Left ventricle myocardium inferior (tissue), 1 donor: Measurements from ENCODE around the gene FBXL12. TPM values are rescaled to one million over a fixed set of nuclear protein-coding genes. Genes with fewer than 3 reads are reported as not detected.
"Not testable (repeated sequence)": the region's sequence is repeated elsewhere in the genome, so short reads cannot be mapped to it uniquely, and the experiment has no call there.

ENCODE experiments used
- DNase-seq: peaks from one replicate; pipeline ENCODE4 v3.0.0-alpha.2; 2020
- H3K27ac ChIP-seq: fragments of 200-600 bp; replicated peaks from 2 replicates; pipeline ENCODE4 v1.8.0; 2021
- H3K27me3 ChIP-seq: fragments of 200-600 bp; 2 replicates; pipeline ENCODE4 v1.8.0; 2021; ENCODE audit warnings: low read depth
- H3K36me3 ChIP-seq: fragments of 200-600 bp; 2 replicates; pipeline ENCODE4 v1.8.0; 2021
- H3K4me1 ChIP-seq: fragments of 200-600 bp; 2 replicates; pipeline ENCODE4 v1.8.0; 2021
- H3K4me3 ChIP-seq: fragments of 200-600 bp; 2 replicates; pipeline ENCODE4 v1.8.0; 2021; ENCODE audit warnings: mild to moderate bottlenecking, moderate library complexity
- H3K9me3 ChIP-seq: fragments of 200-600 bp; replicated peaks from 2 replicates; pipeline ENCODE4 v1.8.0; 2021
- intact Hi-C: fragments of 100-400 bp; cut with micrococcal nuclease; formaldehyde crosslinking; loops from one replicate; pipeline ENCODE4 v1.11.0; 2022
- total RNA-seq: library from RNA; stranded (reverse); fragmentation: NEBNext Ultra II Directional; extraction: Animal tissue kit (Norgen Biotek cat#: 25700); gene quantifications from one replicate; pipeline ENCODE4 v1.2.1, GENCODE V29; 2021
- TF ChIP-seq, protein P1 (sequence below): fragments of 200-600 bp; IDR thresholded peaks from 2 replicates; pipeline ENCODE4 v1.8.0; 2021; ENCODE audit warnings: antibody characterized with exemption, mild to moderate bottlenecking, borderline replicate concordance
- donor health status: DM: no; HTN: yes; CAD: no; lungs with severe emphysema.

The FBXL12 gene
- total RNA-seq, 1 donor from 2014 or later, result 10.0 TPM

DNA sequence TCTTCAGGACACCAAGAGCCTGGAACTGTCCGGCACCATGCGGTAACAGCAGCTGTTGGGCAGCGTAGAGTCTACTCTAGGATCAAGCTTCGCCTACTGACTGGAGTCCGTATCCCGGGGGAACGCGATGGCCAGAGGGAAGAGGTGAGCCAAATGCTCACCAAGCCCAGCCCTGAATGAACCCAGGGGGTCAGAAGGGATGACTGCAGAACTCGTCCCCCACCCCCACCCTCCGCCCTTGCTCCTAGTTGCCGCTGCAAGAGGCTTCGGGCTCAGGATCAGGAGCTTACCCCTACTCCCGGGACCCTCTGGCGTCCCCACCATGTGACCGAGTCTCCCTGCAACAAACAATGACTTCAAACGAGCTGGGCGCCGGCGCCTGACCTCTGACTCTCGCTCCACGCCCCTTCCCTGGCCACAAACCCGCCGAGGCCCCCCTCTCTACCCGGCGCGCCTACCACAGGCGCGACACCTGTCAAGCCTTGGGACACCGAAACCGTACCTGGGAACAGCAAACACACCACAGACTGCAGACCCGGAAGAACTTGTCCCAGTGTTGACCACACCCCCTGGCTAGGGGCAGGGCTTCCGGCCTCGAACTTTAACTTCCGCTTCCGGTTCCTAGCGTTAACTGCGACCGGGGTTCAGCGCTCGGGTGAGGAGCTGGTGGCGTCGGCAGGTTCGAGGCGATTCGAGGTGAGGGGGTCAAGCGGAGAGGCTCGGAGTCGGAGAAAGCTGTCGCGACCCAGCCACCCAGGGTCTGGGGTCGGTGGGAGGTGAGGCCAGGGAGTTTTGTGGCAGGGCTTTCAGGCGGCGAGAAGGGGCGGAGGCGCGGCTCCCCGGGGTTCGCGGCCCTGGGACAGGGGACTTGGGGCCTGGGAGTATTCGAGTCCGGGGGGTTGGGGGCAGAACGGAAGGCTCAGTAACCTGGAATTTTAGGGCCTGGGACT lies 8.7 kb upstream of the FBXL12 start, which contains the start of gene UBL5:
TSS of gene UBL5 (plus strand) at position 630 of the 950 bp plus-strand sequence. CDS start 420 bp downstream, outside the sequence.
- intact Hi-C loops, result no loop called here
- no peaks in the 10 kb centered on the region for H3K27me3 ChIP-seq
- H3K9me3 ChIP-seq, result no peaks in the 10 kb centered on the region
- peak within 1 kb of the TSS; percentile 99 for H3K4me3 ChIP-seq
- peaks cover 15% of the 10 kb centered on the region for H3K36me3 ChIP-seq
- TF ChIP-seq, protein P1, sequence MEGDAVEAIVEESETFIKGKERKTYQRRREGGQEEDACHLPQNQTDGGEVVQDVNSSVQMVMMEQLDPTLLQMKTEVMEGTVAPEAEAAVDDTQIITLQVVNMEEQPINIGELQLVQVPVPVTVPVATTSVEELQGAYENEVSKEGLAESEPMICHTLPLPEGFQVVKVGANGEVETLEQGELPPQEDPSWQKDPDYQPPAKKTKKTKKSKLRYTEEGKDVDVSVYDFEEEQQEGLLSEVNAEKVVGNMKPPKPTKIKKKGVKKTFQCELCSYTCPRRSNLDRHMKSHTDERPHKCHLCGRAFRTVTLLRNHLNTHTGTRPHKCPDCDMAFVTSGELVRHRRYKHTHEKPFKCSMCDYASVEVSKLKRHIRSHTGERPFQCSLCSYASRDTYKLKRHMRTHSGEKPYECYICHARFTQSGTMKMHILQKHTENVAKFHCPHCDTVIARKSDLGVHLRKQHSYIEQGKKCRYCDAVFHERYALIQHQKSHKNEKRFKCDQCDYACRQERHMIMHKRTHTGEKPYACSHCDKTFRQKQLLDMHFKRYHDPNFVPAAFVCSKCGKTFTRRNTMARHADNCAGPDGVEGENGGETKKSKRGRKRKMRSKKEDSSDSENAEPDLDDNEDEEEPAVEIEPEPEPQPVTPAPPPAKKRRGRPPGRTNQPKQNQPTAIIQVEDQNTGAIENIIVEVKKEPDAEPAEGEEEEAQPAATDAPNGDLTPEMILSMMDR, result no peak
- H3K27ac ChIP-seq, result peak within 1 kb of the TSS; percentile 85
- peak; percentile 87 for DNase-seq
- peaks cover 38% of the 10 kb centered on the region for H3K4me1 ChIP-seq

DNA sequence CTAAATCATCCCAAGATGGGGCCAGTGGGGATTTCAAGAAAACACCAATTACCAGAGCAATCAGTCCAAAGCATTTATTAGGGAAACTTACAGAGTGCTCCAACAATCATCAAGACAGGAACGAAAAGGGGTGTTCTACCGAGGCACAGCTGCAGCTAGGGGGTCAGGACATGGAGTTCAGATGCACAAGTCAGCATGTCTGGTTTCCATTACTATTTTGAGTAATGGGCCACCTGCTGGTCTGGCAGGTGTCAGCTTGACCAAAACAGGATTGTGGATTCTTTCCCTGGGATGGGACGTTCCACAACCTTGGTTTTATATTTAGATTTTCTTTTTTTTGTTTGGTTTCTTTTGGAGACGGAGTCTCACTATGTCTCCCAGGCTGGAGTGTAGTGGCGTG lies 4.9 kb upstream of the FBXL12 start:
- Histone ChIP-seq H3K27ac (no peak overlapping the region), H3K9me3 (no peaks in the 10 kb centered on the region), H3K4me3 (no peak overlapping the region), H3K36me3 (no peaks in the 10 kb centered on the region), H3K4me1 (peaks cover 36% of the 10 kb centered on the region), H3K27me3 (no peaks in the 10 kb centered on the region)
- TF ChIP-seq, protein P1, result no peak
- no peak for DNase-seq
- intact Hi-C loops, result no loop called here

DNA sequence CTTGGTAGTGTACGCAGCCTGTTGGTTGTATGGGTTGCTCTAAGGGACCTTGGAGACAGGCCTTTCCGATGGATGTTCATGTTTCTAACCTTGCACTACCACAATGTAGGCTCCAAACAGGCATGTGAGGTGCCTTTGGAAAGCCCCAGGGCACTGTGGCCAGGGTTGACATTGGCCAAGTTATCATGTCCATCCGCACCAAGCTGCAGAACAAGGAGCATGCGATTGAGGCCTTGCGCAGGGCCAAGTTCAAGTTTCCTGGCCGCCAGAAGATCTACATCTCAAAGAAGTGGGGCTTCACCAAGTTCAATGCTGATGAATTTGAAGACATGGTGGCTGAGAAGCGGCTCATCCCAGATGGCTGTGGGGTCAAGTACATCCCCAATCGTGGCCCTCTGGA lies 1.2 kb upstream of the FBXL12 start:
- H3K36me3 ChIP-seq, result peaks cover 11% of the 10 kb centered on the region
- H3K9me3 ChIP-seq, intact Hi-C loops, H3K27me3 ChIP-seq, DNase-seq: not testable (repeated sequence)
- H3K27ac ChIP-seq, result peak overlapping the region; percentile 96
- peak overlapping the region; percentile 98 for H3K4me3 ChIP-seq
- peaks cover 31% of the 10 kb centered on the region for H3K4me1 ChIP-seq

DNA sequence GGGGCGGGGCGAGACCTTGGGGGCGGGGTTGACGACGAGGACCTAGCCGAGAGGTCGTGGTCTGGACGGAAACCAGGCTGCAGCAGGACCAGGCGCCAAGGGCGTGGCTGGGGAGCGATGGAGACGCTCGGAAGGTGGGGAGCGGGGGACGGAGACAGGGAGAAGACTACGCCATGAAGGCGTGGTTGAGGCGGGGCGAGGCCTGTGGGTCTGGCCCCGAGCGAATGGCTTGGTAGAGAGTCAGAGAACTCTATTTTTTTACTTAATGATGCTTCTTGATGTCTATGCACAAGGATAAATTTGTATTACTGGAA lies 674 bp upstream of the FBXL12 start:
- peak overlapping the region; percentile 98 for H3K4me3 ChIP-seq
- DNase-seq, result no peak
- no peaks in the 10 kb centered on the region for H3K27me3 ChIP-seq
- H3K4me1 ChIP-seq, result peaks cover 31% of the 10 kb centered on the region
- no peaks in the 10 kb centered on the region for H3K9me3 ChIP-seq
- TF ChIP-seq, protein P1, result no peak
- intact Hi-C loops, result no loop called here
- peak overlapping the region; percentile 96 for H3K27ac ChIP-seq
- peaks cover 12% of the 10 kb centered on the region for H3K36me3 ChIP-seq

DNA sequence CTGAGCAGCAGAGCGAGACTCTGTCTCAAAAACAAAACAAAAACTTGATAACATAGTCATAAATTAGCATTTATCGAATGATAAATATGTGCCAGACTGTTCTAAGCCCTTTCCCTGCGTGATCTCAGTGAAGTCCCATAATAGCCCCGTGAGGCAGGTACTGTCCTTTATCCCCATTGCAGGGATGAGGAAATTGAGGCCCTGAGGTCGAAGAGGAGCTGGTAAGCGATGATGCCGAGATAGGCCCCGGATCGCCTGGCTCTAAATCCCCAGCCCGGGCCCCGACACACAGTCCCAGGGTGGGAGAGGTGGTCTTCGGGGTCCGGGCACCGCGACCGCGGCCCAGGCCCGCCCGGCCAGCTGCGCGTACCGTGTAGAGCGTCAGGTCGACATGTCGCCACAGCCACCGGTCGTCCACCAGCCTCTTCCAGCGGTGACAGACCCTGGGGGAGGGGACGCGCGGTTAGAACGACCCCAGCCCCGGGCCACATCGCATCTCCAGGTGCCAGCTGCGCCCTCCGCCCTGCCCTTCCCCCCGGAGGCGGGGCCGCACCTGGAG lies 625 bp downstream of the FBXL12 start:
- peaks cover 31% of the 10 kb centered on the region for H3K4me1 ChIP-seq
- peaks cover 25% of the 10 kb centered on the region for H3K36me3 ChIP-seq
- TF ChIP-seq, protein P1, result no peak
- no peaks in the 10 kb centered on the region for H3K27me3 ChIP-seq
- no peaks in the 10 kb centered on the region for H3K9me3 ChIP-seq
- no peak for DNase-seq
- H3K4me3 ChIP-seq, result peak overlapping the region; percentile 98
- H3K27ac ChIP-seq, result peak overlapping the region; percentile 96
- intact Hi-C loops, result no loop called here

DNA sequence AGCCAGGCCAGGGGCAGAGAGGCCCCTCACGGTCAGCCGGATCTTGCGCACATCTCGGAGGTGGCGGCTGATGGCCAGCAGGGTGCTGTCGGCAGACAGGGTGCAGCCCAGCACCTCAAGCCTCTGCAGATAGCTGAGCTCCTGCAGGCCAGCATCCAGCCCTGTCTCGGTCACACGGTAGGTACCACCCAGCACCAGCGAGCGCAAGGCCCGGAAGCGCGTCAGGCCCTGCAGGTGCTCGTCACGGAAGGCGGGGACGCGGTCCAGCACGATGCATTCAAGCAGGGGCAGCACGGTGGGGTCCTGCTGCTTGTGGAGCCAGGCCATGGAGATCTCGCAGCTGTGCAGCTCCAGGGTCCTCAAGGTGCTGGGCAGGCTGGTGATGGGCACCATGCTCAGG lies 7.7 kb downstream of the FBXL12 start:
- Histone ChIP-seq H3K36me3 (peaks cover 75% of the 10 kb centered on the region), H3K27me3 (no peaks in the 10 kb centered on the region), H3K9me3 (no peaks in the 10 kb centered on the region), H3K4me1 (no peaks in the 10 kb centered on the region), H3K4me3 (no peak overlapping the region), H3K27ac (no peak overlapping the region)
- intact Hi-C loops, result no loop called here
- no peak for DNase-seq
- TF ChIP-seq, protein P1, result no peak
